ENCODE results near the gene CAPN1.

The CAPN1 gene

DNA sequence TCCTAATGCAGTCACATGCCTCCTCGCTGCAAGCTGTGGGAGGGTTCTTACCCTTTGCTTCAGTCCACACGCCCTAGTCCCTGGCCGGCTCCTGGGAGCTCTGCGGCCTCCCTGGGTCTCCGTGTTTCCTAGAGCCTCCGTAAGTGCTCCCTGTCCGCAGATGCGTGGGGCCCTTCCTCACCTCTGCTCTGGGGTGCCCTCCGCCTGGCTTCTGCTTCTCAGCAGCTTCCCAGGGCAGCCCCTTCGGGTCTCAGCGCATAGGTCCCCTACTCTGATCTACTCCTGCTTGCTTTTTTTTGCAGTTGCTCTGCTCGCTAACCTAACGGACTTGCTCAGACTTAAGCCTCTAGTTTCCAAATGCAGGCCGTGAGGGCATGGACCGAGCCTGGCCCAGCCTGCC lies 22.4 kb downstream of the CAPN1 start:
- DNase-seq = no peak

DNA sequence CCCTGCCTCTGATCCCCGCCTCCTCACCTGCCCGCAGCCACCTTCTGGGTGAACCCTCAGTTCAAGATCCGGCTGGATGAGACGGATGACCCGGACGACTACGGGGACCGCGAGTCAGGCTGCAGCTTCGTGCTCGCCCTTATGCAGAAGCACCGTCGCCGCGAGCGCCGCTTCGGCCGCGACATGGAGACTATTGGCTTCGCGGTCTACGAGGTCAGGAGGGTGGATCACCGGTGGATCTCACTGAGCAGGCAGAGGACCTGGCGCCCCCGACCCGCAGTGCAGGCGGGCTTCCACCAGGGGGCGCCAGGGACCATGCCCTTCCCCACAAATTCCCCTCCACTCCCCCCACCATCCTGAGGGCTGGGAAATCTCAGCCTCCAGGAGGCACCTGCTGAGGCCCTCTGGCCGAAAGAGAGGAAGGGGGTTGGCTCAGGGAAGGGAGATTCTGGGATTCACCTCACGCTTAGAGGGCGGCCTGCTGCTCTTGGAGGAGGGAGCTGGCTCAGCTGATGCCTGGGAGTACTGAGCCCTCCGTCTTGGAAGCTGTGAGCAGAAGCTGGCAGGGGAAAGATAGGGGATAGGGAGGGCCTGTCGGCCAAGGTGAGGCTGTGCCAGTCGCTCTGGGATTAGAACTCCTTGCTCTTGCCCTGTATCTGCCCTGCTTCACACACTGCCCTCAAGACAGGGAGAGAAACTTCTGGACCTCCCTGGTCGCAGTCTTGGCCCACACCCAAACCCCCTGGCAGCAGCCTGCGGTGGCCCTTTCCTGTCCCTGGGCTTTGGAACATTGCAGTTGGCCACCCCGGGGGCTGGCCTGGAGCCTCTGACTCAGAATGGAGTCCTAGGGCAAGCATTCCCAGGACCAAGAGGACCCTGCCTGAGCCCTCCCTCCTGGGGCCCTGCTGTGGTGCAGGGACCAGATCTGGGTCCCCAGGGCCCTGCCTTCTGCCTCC lies 23.2 kb downstream of the CAPN1 start:
- DNase-seq = no peak

DNA sequence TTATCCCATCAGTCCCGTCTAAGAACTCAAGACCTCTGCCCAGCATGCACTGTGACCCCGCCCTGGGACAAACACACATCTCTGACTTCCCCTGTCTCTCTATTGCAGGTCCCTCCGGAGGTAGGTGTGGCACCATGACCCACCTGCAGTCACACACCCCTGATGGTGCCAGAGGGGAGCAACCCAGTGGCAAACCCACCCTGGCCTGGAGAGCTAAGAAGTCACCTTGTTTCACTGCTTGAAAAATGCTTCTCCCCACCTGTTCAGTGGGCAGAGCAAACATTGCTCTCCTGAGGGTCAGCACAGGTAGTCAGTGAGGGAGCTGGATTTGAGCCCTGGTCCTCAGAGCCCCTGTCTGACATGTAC lies 23.9 kb downstream of the CAPN1 start:
- DNase-seq = no peak

DNA sequence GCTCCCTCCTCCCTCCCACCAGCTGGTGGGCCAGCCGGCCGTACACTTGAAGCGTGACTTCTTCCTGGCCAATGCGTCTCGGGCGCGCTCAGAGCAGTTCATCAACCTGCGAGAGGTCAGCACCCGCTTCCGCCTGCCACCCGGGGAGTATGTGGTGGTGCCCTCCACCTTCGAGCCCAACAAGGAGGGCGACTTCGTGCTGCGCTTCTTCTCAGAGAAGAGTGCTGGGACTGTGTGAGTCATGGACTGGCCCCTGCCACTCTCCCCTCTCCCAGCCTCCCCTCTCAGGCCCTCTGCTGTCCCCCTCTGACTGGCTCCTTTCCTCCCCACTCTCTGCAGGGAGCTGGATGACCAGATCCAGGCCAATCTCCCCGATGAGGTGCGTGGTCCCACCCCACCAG lies 24.7 kb downstream of the CAPN1 start:
- DNase-seq = no peak

DNA sequence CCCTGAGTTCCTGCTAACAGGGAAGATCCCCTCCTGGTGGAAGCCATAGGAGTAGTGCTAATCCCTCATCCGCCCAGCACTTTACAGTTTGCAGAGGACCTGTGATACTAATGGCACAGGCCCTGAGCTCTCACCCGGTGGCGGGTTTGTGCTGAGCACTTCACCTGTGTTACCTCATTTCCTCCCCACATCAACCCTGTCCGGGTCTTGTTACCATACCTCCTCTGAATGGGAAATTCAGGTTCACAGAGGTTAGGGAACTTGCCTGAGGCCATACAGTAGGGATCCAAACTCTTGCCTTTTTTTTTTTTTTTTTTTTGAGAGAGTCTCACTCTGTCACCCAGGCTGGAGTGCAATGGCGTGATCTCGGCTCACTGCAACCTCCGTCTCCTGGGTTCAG lies 25.2 kb downstream of the CAPN1 start:
- DNase-seq = no peak

DNA sequence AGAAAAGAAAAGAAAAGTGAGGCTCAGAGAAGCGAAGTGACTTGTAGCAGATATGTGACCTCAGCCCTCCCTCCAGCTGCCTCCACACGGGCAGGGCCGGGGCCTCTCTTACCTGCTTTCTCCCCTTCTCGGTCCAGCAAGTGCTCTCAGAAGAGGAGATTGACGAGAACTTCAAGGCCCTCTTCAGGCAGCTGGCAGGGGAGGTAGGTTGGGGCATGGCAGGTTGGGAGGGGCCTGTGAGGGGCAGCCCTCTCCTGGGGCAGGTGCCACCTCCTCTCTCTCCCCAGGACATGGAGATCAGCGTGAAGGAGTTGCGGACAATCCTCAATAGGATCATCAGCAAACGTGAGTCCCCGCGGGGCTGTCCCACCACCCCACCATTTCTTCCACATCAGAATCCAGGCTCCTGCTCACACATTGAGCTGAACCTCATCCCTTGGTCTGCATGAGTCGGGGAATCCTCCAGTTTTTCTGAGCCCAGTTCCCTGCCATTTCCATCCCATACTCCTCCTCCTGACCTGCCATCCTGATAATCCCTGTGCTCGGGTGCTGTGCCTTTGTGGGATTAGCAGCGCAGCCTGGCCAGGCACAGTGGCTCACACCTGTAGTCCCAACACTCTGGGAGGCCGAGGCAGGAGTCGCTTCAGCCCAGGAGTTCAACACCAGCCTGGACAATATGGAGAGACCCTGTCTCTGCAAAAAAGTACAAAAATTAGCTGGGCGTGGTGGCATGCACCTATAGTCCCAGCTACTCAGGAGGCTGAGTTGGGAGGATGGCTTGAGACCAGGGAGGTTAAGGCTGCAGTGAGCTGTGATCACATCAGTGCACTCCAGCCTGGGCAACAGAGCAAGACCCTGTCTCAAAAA lies 26.4 kb downstream of the CAPN1 start:
- DNase-seq = no peak

DNA sequence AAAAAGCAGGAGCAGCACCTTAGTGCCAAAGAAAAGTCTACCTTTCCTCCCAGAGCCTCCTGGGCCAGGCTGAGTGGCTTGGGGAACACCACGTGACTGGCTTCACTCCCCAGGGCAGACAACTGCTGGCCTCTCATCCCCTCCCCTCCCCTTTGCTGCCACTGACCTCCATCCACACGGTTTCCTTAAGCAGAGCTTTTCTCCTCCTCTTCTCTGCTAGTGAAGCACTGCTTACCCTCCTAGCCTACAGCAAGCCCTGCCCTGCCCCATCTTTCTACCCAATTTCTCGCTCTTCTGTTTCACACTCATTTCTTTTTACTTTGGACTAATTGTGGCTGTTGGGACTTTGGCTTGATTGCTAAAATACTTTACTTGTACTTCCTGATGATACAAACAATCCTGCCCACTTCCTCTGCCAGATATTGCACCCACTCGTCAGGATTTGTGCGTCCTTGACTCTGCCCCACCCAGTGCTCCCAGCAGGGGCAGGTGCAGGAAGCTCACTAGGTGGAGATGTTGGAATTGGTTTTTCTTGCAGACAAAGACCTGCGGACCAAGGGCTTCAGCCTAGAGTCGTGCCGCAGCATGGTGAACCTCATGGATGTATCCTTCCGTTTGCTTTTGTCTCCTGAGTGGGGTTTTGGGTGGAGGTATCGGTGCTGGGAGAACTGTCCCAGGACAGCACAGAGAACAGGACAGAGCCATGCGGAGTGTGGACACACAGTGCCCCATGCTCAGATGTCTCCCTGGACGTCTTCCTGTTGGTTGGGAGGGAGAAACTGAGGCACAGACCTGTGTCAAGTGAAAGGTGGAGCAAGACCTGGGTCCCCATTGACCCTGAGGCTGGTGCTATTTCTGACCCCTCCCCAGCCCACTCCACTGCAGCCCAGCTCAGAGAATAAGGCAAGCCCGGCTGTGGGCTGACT lies 27.3 kb downstream of the CAPN1 start:
- no peak for DNase-seq

DNA sequence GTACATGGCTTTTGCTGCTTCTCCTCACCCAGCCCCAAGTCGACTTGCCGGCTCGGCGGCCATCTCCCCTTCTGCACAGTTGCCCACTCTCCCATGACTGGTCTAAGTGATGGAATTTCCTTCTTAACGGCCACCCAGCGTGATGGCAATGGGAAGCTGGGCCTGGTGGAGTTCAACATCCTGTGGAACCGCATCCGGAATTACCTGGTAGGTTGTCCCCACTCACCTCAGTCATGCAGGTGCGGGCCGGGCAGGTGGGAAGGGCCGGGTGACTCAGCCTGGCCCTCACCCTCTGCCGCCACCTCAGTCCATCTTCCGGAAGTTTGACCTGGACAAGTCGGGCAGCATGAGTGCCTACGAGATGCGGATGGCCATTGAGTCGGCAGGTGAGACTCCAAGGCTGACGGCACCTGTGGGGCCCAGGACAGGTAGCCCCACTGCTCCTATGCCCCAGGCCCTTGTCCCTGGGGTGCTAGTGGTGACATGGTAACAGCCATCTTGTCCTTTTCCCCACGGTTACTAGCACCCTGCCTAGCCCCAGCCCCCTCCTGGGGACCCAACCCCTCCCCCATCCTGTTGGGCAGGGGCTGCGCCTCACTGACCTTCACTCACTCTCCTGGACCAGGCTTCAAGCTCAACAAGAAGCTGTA lies 28.1 kb downstream of the CAPN1 start:
- DNase-seq = no peak

DNA sequence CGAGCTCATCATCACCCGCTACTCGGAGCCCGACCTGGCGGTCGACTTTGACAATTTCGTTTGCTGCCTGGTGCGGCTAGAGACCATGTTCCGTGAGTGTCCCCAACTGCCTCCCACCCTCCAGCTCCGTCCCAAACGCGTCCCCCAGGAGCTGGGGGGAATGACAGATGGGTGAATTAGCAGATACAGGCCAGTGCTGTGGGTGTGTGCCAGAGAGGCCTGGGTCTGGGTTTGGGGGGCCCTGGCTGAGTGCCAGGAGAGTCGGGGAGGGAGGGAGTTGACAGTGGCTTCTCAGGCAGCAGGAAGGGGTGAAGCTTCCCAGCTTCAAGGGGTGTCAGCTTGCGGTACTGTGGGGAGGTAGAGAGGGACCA lies 28.6 kb downstream of the CAPN1 start:
- DNase-seq = no peak

DNA sequence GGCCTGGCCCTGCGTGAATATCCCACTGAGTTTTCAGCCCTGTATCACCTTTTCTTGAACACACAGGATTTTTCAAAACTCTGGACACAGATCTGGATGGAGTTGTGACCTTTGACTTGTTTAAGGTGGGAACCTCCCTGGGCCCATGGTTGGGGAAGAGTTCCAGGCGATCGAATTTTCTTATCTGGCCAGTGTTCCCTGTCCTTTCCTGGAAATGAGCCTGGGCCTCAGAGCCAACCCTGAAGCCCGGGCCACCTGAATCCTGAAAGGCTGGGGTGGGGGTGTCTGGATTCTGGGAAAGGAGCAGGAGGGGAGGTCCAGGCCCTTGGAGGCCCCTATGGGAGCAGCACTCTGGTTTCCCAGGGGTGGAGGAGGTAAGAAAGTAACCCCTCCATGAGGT lies 29.0 kb downstream of the CAPN1 start:
- no peak for DNase-seq

DNA sequence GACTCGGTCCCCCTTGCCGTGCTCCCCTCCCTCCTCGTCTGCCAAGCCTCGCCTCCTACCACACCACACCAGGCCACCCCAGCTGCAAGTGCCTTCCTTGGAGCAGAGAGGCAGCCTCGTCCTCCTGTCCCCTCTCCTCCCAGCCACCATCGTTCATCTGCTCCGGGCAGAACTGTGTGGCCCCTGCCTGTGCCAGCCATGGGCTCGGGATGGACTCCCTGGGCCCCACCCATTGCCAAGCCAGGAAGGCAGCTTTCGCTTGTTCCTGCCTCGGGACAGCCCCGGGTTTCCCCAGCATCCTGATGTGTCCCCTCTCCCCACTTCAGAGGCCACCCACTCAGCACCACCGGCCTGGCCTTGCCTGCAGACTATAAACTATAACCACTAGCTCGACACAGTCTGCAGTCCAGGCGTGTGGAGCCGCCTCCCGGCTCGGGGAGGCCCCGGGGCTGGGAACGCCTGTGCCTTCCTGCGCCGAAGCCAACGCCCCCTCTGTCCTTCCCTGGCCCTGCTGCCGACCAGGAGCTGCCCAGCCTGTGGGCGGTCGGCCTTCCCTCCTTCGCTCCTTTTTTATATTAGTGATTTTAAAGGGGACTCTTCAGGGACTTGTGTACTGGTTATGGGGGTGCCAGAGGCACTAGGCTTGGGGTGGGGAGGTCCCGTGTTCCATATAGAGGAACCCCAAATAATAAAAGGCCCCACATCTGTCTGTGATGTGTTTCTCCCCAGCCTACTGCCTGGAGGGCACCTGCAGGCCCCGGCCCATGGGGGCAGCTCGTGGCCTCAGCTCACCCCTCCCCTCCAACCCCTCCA lies 29.8 kb downstream of the CAPN1 start:
- no peak for DNase-seq

DNA sequence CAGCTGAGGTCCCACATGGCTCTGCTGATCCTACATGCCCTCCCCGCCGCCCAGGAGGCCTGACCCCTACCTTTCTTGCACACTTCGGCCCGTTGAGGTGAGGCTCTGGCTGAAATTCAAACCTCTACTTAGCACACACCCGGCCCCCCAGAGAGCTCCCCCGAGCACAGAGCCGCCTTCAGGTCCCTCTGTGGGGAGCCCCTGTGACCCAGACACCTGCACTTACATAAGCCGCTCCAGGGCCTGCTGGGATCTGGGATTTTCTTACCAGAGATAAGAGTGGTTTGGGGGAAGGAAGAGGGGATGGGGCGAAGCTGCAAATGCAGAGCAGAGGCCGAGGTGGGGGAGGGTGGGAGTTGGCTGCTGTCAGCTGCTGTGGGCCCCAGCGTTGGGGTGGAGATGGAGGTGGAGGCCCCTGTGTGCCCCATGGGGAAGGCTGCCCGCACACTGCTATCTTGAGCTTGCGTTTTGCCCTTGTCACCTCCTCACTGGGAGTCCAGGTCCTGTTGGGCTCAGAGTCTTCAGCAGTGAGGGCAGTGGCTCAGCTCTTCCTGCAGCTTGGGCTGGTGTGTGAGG lies 30.6 kb downstream of the CAPN1 start:
- DNase-seq = no peak

DNA sequence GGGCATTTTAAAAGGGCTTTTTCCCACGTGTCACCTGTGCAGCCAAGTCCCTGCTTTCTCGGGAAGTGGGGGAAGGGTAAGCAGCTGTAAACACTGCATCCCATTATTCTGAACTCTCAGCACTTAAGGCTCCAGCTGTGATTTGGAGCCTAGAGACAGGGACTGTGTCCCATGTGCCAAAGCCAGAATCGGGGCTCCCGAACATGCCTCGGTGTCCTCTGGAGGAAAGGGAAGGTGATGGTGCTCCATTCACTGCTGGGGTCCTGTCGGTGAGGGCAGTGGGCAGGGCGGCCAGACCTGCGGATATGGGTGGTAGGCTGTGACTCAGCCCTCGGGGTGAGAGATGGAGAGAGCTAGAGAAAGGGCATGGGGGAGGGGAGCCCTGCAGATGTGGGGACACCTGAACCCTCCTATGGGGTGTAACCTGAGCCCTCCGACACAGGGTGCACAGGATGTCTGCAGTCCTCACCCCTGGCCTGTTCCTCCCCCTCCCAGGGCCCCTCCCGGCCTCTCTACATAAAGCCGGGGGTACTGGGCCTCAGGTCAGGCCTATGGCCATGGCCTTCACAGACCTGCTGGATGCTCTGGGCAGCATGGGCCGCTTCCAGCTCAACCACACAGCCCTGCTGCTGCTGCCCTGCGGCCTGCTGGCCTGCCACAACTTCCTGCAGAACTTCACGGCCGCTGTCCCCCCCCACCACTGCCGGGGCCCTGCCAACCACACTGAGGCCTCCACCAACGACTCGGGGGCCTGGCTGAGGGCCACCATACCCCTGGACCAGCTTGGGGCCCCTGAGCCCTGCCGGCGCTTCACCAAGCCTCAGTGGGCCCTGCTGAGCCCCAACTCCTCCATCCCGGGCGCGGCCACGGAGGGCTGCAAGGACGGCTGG lies 31.8 kb downstream of the CAPN1 start:
- no peak for DNase-seq

DNA sequence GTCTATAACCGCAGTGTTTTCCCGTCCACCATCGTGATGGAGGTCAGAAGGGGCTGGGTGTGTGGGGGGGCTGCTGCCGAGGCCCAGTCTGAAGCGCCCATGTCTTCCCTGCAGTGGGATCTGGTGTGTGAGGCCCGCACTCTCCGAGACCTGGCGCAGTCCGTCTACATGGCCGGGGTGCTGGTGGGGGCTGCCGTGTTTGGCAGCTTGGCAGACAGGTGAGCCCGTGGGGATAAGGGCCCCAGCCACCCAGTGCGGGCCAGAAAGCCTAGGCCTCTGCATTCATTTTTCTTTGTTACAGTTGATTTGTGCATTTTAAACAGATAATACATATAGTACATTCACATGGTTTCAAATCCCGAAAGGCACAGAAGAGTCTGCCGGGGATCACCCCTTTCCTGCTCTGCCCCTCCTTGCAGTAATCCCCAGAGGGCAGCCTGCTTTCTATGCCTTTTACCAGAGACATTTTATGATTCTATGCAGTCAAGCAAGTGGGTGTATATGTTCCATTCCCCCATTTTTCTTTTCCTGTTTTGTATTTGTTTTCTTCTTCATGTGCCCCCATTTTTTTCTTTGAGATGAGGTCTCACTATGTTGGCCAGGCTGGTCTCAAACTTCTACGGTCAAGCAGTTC lies 32.6 kb downstream of the CAPN1 start:
- DNase-seq = no peak

DNA sequence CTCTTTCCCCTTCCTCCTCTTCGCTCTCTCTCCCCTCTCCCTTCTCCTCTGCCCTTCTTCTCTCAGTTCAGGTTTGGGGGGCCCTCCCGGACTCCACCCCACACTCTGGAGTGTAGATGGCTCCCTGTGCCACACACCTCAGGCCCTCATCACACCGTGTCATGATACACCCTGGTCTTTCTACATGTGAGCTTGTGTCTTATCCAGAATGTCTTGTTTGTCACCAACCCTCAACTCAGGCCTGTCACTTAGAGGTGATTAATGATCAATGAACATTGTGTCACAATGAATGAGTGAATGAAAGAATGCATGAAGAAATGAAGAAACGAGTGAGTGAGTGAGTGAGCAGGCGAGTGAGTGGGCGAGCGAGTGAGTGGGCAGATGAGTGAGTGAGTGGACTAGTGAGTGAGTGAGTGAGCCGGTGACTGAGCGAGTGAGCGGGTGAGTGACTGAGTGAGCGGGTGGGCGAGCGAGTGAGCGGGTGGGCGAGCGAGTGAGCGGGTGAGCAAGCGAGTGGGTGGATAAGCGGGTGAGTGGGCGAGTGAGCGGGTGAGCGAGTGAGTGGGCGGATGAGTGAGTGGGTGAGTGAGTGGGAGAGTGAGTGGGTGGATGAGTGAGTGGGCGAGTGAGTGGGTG lies 33.8 kb downstream of the CAPN1 start:
- no peak for DNase-seq

DNA sequence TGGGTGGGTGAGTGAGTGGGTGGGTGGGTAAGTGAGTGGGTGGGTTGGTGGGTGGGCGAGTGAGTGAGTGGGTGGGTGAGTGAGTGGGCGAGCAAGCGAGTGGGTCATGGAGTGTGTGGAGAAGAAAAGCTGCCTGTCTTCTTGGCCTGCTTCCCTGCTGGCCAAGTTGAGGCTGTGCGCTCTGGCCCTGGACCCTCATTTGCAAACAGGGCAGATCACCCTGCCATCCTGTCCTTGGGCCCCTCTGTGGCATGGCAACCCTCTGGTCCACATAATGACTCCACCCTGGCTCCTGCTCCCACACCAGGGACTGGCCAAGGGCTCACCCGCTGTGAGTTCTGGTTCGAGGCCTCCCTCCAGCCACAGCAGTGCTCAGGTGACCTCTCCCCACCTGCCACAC lies 35.1 kb downstream of the CAPN1 start:
- no peak for DNase-seq

DNA sequence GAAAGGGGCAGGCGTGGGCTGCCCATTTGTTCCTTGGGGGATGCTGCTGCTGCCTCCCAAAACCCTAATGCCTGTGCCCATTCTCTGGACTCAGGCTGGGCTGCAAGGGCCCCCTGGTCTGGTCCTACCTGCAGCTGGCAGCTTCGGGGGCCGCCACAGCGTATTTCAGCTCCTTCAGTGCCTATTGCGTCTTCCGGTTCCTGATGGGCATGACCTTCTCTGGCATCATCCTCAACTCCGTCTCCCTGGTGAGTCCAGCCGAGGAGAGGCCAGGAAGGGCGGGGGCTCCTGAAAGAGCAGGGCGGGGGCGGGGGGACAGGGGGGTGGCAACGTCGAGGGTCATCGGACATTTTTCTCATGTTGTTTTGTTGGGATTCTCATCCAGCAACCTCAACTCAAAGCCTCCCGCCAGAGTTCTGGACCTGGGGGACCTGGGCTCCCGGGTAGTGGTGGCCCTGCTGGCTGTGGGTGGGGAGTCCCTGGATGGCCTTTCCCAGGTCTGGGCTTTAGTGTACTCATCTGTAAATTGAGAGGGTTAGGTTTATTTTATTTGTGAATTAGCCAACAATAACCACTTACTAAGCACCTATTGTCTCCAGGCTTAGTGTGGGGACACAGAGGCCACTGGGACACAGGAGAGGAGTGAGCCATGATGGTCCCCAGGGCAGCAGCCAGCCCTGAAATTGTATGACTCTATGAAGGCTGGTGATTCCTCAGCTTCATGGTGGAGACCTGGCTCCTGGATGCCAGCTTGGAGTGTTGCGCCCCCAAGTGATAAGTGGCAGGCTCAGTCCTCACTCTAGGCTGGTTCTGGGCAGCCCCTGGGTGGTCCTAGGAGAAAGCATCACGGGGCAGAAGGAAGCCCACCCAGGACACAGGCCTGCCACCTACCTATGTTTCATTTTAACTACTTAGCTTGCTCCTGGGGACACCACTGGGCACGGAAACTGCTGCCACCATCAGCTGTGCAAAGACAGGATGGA lies 36.0 kb downstream of the CAPN1 start:
- no peak for DNase-seq

DNA sequence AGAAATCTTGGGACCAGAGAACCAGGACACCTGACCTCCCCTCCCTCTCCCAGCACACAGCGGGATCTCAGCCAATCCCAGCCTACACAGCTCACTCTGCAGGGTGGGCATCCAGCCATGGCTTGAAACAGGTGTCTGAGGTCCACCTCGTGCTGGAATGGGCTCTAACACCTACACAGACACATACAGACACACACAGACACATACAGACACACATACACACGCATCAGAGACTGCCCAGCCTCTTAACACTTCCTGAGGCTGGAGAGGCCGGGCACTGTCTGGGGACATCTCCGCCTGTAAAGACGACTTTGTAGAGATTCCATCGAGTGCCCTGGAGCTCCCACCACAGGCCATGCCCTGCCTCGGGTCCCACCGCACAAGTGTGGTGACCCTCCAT lies 36.7 kb downstream of the CAPN1 start:
- no peak for DNase-seq
